Measurements from ENCODE around the gene ATRAID. TPM values are rescaled to one million over a fixed set of nuclear protein-coding genes. Genes with fewer than 3 reads are reported as not detected.

ATRAID gene
- total RNA-seq, 4 donors from 2014 or later, result 118 to 143 (median 130) TPM

- Histone ChIP-seq H3K27ac (replicated peaks in 1 of 4) (no peak overlapping the region), H3K9me3 (no peaks in the 10 kb centered on the region), H3K4me1 (peaks cover 13 to 16% (median 16%) of the 10 kb centered on the region in 4 donors), H3K4me3 (no peak overlapping the region), H3K36me3 (no peaks in the 10 kb centered on the region), H3K27me3 (peaks cover 0 to 93% (median 30%) of the 10 kb centered on the region in 4 donors)
- DNase-seq (ENCODE audit: extremely low spot score), result no peak
- TF ChIP-seq EP300 (IDR thresholded peaks at IDR 0.05) (no peak), POLR2A (IDR thresholded peaks at IDR 0.05; ENCODE audit: low read depth) (no peak), POLR2AphosphoS5 (IDR thresholded peaks at IDR 0.05) (no peak)
- TF ChIP-seq, protein P1, sequence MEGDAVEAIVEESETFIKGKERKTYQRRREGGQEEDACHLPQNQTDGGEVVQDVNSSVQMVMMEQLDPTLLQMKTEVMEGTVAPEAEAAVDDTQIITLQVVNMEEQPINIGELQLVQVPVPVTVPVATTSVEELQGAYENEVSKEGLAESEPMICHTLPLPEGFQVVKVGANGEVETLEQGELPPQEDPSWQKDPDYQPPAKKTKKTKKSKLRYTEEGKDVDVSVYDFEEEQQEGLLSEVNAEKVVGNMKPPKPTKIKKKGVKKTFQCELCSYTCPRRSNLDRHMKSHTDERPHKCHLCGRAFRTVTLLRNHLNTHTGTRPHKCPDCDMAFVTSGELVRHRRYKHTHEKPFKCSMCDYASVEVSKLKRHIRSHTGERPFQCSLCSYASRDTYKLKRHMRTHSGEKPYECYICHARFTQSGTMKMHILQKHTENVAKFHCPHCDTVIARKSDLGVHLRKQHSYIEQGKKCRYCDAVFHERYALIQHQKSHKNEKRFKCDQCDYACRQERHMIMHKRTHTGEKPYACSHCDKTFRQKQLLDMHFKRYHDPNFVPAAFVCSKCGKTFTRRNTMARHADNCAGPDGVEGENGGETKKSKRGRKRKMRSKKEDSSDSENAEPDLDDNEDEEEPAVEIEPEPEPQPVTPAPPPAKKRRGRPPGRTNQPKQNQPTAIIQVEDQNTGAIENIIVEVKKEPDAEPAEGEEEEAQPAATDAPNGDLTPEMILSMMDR (IDR thresholded peaks at IDR 0.05), result no peak
- intact Hi-C loops (cut with DNase I), result no loop called here
- WGBS, result 80% methylated on average over 8 of the region's 8 CpGs
Measured at GRCh38 chr2:27258051-27258450, 46.2 kb downstream of the ATRAID start.

- H3K9me3 ChIP-seq, result no peaks in the 10 kb centered on the region
- WGBS, result 53% methylated on average over 11 of the region's 11 CpGs
- H3K4me3 ChIP-seq, result peak overlapping the region in 2 of 4 donors; percentile 53 to 56
- peaks cover 35 to 40% (median 40%) of the 10 kb centered on the region in 4 donors for H3K4me1 ChIP-seq
- intact Hi-C loops (cut with DNase I), result loop anchor here (10.0 kb wide), 1 partner anchor 817 kb away; no protein-coding TSS in a partner anchor
- no peak for TF ChIP-seq POLR2AphosphoS5 (IDR thresholded peaks at IDR 0.05)
- TF ChIP-seq, protein P1 (IDR thresholded peaks at IDR 0.05), result no peak
- TF ChIP-seq POLR2A (IDR thresholded peaks at IDR 0.05; ENCODE audit: low read depth), result no peak
- TF ChIP-seq EP300 (IDR thresholded peaks at IDR 0.05), result no peak
- DNase-seq (ENCODE audit: extremely low spot score), result no peak
- H3K36me3 ChIP-seq, result no peaks in the 10 kb centered on the region
- no peak overlapping the region for H3K27ac ChIP-seq (replicated peaks in 1 of 4)
- H3K27me3 ChIP-seq, result peaks cover 0 to 100% (median 60%) of the 10 kb centered on the region in 4 donors
Measured at GRCh38 chr2:27261241-27261925, 49.5 kb downstream of the ATRAID start.

GRCh38 chr2:27261926-27262298 is 50.1 kb downstream of the ATRAID start:
- WGBS, result 16% methylated on average over 8 of the region's 40 CpGs
- TF ChIP-seq, protein P1 (IDR thresholded peaks at IDR 0.05), result no peak
- peak overlapping the region; percentile 49 to 56 (median 54) for H3K4me3 ChIP-seq
- no peak for DNase-seq (ENCODE audit: extremely low spot score)
- H3K36me3 ChIP-seq, result no peaks in the 10 kb centered on the region
- H3K27me3 ChIP-seq, result peaks cover 0 to 100% (median 61%) of the 10 kb centered on the region in 4 donors
- intact Hi-C loops (cut with DNase I), result loop anchor here (10.0 kb wide), 1 partner anchor 817 kb away; no protein-coding TSS in a partner anchor
- H3K4me1 ChIP-seq, result peaks cover 35 to 40% (median 40%) of the 10 kb centered on the region in 4 donors
- H3K9me3 ChIP-seq, result no peaks in the 10 kb centered on the region
- H3K27ac ChIP-seq (replicated peaks in 1 of 4), result no peak overlapping the region

GRCh38 chr2:27262379-27263286 is 50.8 kb downstream of the ATRAID start, which contains the start of gene SLC30A3:
TSS of gene SLC30A3 (minus strand) at chr2:27263047. CDS start at chr2:27262906, 141 bp downstream.
- 1% methylated on average over 16 of the region's 96 CpGs for WGBS

More at GRCh38 chr2:27262379-27263286, 50.8 kb downstream of the ATRAID start, which contains the start of gene SLC30A3:
- Histone ChIP-seq H3K27ac (replicated peaks in 1 of 4) (no peak within 1 kb of the TSS), H3K9me3 (no peaks in the 10 kb centered on the region), H3K27me3 (peaks cover 0 to 100% (median 61%) of the 10 kb centered on the region in 4 donors), H3K4me1 (peaks cover 35 to 40% (median 40%) of the 10 kb centered on the region in 4 donors), H3K36me3 (no peaks in the 10 kb centered on the region), H3K4me3 (peak within 1 kb of the TSS; percentile 49 to 56 (median 54))
- TF ChIP-seq, protein P1 (IDR thresholded peaks at IDR 0.05), result no peak
- no peak for TF ChIP-seq EP300 (IDR thresholded peaks at IDR 0.05)
- no peak for TF ChIP-seq POLR2A (IDR thresholded peaks at IDR 0.05; ENCODE audit: low read depth)
- no peak for TF ChIP-seq POLR2AphosphoS5 (IDR thresholded peaks at IDR 0.05)
- DNase-seq (ENCODE audit: extremely low spot score), result no peak
- intact Hi-C loops (cut with DNase I), result loop anchor here (10.0 kb wide), 1 partner anchor 818 kb away; no protein-coding TSS in a partner anchor

Measured in esophagus muscularis mucosa (tissue), 4 donors.